Neural cell (in vitro differentiated cells): ENCODE data around the gene SERPINB4. TPM values are rescaled to one million over a fixed set of nuclear protein-coding genes. Genes with fewer than 3 reads are reported as not detected.

ENCODE experiments used
- H2AFZ ChIP-seq: fragments of 200-600, 300-800 bp; sonication (generic), shearing (Covaris generic); 2 replicates; pipeline ENCODE4 v1.6.0; 2014; ENCODE audit warnings: low read depth, mild to moderate bottlenecking, antibody characterized with exemption, low read length, moderate library complexity
- H3F3A ChIP-seq: fragments of 200-600 bp; shearing (Covaris generic); 2 replicates; pipeline ENCODE4 v1.6.1; 2016; ENCODE audit warnings: mild to moderate bottlenecking, moderate library complexity, mixed read lengths, antibody characterized with exemption, low read length; ENCODE audit not compliant: insufficient read depth, poor library complexity, severe bottlenecking
- H3K27ac ChIP-seq: fragments of 200-600, 300-800 bp; sonication (generic), shearing (Covaris generic); 2 replicates; pipeline ENCODE4 v1.5.1; 2014; ENCODE audit warnings: mild to moderate bottlenecking, low read length, moderate library complexity
- H3K27me3 ChIP-seq: fragments of 300-800, 200-600 bp; sonication (generic), shearing (Covaris generic); 2 replicates; pipeline ENCODE4 v1.6.0; 2014; ENCODE audit warnings: mild to moderate bottlenecking, low read depth, low read length, moderate library complexity; ENCODE audit not compliant: insufficient read depth
- H3K36me3 ChIP-seq: fragments of 300-800, 200-600 bp; sonication (generic), shearing (Covaris generic); 2 replicates; pipeline ENCODE4 v1.5.1; 2014; ENCODE audit warnings: mild to moderate bottlenecking, antibody characterized with exemption, low read length, moderate library complexity; ENCODE audit not compliant: insufficient read depth
- H3K4me2 ChIP-seq: fragments of 300-800, 200-600 bp; sonication (generic), shearing (Covaris generic); 2 replicates; pipeline ENCODE4 v1.6.0; 2014; ENCODE audit warnings: mild to moderate bottlenecking, low read length
- H3K4me3 ChIP-seq: fragments of 300-800, 200-600 bp; sonication (generic), shearing (Covaris generic); 2 replicates; pipeline ENCODE4 v1.5.1; 2014; ENCODE audit warnings: mild to moderate bottlenecking, low read length, moderate library complexity
- H3K79me2 ChIP-seq: fragments of 200-600 bp; shearing (Covaris generic); replicated peaks from 2 replicates; pipeline ENCODE4 v1.6.0; 2014; ENCODE audit warnings: mild to moderate bottlenecking, low read length, moderate library complexity; ENCODE audit not compliant: insufficient read depth
- H3K9ac ChIP-seq: fragments of 300-800, 200-600 bp; sonication (generic), shearing (Covaris generic); 2 replicates; pipeline ENCODE4 v1.6.1; 2016; ENCODE audit warnings: mild to moderate bottlenecking, low read length, mixed read lengths
- H3K9me2 ChIP-seq: fragments of 200-600 bp; shearing (Covaris generic); 2 replicates; pipeline ENCODE4 v1.6.1; 2016; ENCODE audit warnings: mild to moderate bottlenecking, low read length, mixed read lengths; ENCODE audit not compliant: insufficient read depth
- H3K9me3 ChIP-seq: fragments of 200-600, 300-800 bp; sonication (generic), shearing (Covaris generic); 2 replicates; pipeline ENCODE4 v1.6.1; 2016; ENCODE audit warnings: mild to moderate bottlenecking, mixed run types, low read length, moderate library complexity, mixed read lengths
- H4K20me1 ChIP-seq: fragments of 200-600 bp; shearing (Covaris generic); 2 replicates; pipeline ENCODE4 v1.6.1; 2016; ENCODE audit warnings: mild to moderate bottlenecking, mixed run types; ENCODE audit not compliant: insufficient read depth
- CTCF ChIP-seq: fragments of 450-650 bp; IDR thresholded peaks from 2 replicates; pipeline ENCODE4 v1.5.1; 2014; ENCODE audit warnings: antibody characterized with exemption, mild to moderate bottlenecking, moderate library complexity; ENCODE audit not compliant: poor library complexity, severe bottlenecking
- EP300 ChIP-seq: fragments of 450-650 bp; conservative IDR thresholded peaks from 2 replicates; pipeline ENCODE4 v1.6.1; 2014; ENCODE audit warnings: antibody characterized with exemption, mild to moderate bottlenecking, moderate library complexity; ENCODE audit not compliant: poor library complexity, severe bottlenecking
- EZH2 ChIP-seq: fragments of 200-600, 300-800 bp; shearing (Covaris generic), sonication (generic); IDR thresholded peaks from 2 replicates; pipeline ENCODE4 v1.6.1; 2014; ENCODE audit warnings: antibody characterized with exemption, low read length, borderline replicate concordance, mild to moderate bottlenecking; ENCODE audit not compliant: insufficient read depth, poor library complexity, severe bottlenecking
- MXI1 ChIP-seq: fragments of 450-650 bp; conservative IDR thresholded peaks from 2 replicates; pipeline ENCODE4 v1.6.1; 2014; ENCODE audit warnings: antibody characterized with exemption, mild to moderate bottlenecking; ENCODE audit not compliant: poor library complexity, severe bottlenecking
- POLR2AphosphoS5 ChIP-seq: IDR thresholded peaks from 2 replicates; pipeline ENCODE4 v1.6.1; 2012
- RAD21 ChIP-seq: fragments of 450-650 bp; conservative IDR thresholded peaks from 2 replicates; pipeline ENCODE4 v1.6.1; 2014; ENCODE audit warnings: antibody characterized with exemption, mild to moderate bottlenecking, moderate library complexity
- REST ChIP-seq: IDR thresholded peaks from 2 replicates; pipeline ENCODE4 v1.6.1; 2012; ENCODE audit warnings: borderline replicate concordance
- SMC3 ChIP-seq: fragments of 450-650 bp; conservative IDR thresholded peaks from 2 replicates; pipeline ENCODE4 v1.6.1; 2014; ENCODE audit warnings: antibody characterized with exemption, mild to moderate bottlenecking, moderate library complexity; ENCODE audit not compliant: poor library complexity
- TAF1 ChIP-seq: IDR thresholded peaks from 2 replicates; pipeline ENCODE4 v1.6.1; 2012; ENCODE audit warnings: low read depth
- polyA plus RNA-seq: library from polyadenylated mRNA; depleted of rRNA; stranded (reverse); fragments of >200 nt; gene quantifications from 2 replicates; pipeline ENCODE4 v1.2.3, GENCODE V29; 2014

SERPINB4 gene
- polyA plus RNA-seq, 1 donor from 2014 or later, result not detected

GRCh38 chr18:63684718-63685117 is 40.7 kb upstream of the SERPINB4 start:
- no peak overlapping the region for H3K9ac ChIP-seq
- H3K27me3 ChIP-seq, result no peaks in the 10 kb centered on the region
- no peaks in the 10 kb centered on the region for H4K20me1 ChIP-seq
- TF ChIP-seq SMC3 (no peak), REST (no peak), CTCF (no peak), POLR2AphosphoS5 (no peak), TAF1 (no peak), EP300 (no peak), EZH2 (no peak), MXI1 (no peak), RAD21 (no peak)
- no peaks in the 10 kb centered on the region for H3F3A ChIP-seq
- no peaks in the 10 kb centered on the region for H3K79me2 ChIP-seq
- no peaks in the 10 kb centered on the region for H3K9me2 ChIP-seq
- no peak overlapping the region for H3K4me3 ChIP-seq
- no peak overlapping the region for H2AFZ ChIP-seq
- no peak overlapping the region for H3K4me2 ChIP-seq
- no peaks in the 10 kb centered on the region for H3K9me3 ChIP-seq
- H3K36me3 ChIP-seq, result no peaks in the 10 kb centered on the region
- no peak overlapping the region for H3K27ac ChIP-seq

- no peaks in the 10 kb centered on the region for H3K9me2 ChIP-seq
- TF ChIP-seq SMC3 (no peak), RAD21 (no peak), MXI1 (no peak), TAF1 (no peak), EP300 (no peak), EZH2 (no peak), REST (no peak), CTCF (no peak), POLR2AphosphoS5 (no peak)
- H3K4me3 ChIP-seq, result no peak overlapping the region
- no peaks in the 10 kb centered on the region for H3K9me3 ChIP-seq
- no peaks in the 10 kb centered on the region for H3F3A ChIP-seq
- no peak overlapping the region for H3K9ac ChIP-seq
- H3K79me2 ChIP-seq, result no peaks in the 10 kb centered on the region
- H2AFZ ChIP-seq, result no peak overlapping the region
- H3K4me2 ChIP-seq, result no peak overlapping the region
- no peak overlapping the region for H3K27ac ChIP-seq
- H4K20me1 ChIP-seq, result no peaks in the 10 kb centered on the region
- no peaks in the 10 kb centered on the region for H3K36me3 ChIP-seq
- H3K27me3 ChIP-seq, result no peaks in the 10 kb centered on the region
Observed at GRCh38 chr18:63683890-63684289, 39.8 kb upstream of the SERPINB4 start.
